Iris pigment epithelial cell (primary cell): ENCODE data around the gene SDHAF2.
"Not testable (repeated sequence)": the region's sequence is repeated elsewhere in the genome, so short reads cannot be mapped to it uniquely, and the experiment has no call there.

Experiments
- DNase-seq: peaks from one replicate; pipeline ENCODE4 v3.0.0-alpha.2; 2011; ENCODE audit warnings: low read depth

Gene SDHAF2

DNA sequence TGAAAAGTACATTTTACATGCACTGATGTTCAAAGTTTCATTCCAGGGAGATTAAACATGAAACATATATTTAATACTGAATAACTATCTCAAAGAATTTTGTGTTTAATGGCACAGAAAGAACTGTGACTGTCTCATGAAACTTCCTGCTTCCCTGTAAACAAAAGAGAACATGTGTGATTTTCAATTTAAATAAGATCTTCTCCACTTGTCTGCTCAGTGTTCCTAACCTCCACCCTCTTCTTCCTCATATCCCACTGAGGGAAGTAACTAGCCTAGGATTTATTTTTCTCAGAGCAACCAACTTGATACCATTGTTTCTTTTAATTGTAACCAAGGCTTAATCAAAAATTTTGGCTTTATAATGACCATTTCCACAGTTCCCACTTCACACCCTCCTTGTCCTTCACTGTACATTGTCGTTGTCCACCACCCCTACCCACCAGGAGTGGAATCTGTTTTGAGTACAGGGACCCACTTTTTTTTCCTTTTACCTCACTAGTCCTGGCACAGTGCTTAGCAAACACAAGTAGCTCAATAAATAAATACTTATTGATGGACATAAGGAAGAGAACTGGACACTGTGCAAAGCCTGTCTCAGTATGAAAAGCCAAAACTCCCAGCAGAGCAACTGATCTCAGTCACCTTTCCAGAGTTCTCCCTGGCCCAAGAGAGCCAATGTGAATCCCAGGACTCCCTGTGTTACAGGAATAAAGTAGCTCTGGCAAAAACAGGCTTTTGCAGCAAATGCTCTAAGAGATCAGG is 4.4 kb upstream of the SDHAF2 start:
- no peak for DNase-seq

- DNase-seq = peak; percentile 47
Measured at GRCh38 chr11:61429346-61429690, 606 bp upstream of the SDHAF2 start.

GRCh38 chr11:61430839-61431238 is 915 bp downstream of the SDHAF2 start:
- not testable (repeated sequence) for DNase-seq

GRCh38 chr11:61437496-61437895 is 7.6 kb downstream of the SDHAF2 start:
- DNase-seq = no peak

GRCh38 chr11:61439615-61440014 is 9.7 kb downstream of the SDHAF2 start:
- DNase-seq = no peak

DNA sequence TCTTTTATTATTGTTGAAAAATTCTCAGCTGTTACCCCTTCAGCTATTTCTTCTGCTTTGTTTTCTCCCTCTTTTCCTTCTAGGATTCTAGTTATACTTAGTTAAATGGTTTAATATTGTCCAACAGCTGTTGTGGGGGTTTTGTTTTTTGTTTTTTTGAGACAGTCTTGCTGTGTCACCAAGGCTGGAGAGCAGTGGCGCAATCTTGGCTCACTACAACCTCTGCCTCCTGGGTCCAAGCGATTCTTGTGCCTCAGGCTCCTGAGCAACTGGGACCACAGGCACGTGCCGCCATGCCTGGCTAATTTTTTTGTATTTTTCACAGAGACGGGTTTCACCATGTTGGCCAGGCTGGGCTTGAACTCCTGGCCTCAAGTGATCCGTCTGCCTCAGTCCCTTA is 12.7 kb downstream of the SDHAF2 start:
- DNase-seq = no peak

GRCh38 chr11:61445516-61445915 is 15.6 kb downstream of the SDHAF2 start:
- no peak for DNase-seq

DNA sequence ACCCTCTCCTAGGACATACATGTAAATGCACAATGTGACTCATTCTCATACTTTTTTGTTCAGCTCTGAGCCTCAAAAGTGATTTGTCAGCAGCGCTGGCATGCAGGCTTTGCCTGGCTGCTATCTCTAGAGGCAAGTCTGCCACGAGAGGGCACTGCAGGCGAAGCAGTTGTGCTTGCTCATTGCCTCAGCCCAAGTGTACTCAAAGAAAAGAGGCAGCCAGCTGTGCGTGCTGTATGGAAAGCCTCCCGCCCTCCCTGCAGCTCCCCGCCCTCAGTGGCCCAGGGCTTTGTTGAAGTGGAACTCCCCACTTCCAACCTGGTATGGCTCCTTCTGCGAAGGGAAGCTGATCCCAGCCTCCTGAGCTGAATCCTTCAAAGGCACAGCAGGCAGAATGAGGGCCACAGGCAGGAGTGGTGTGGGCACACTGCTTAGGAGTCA is 16.3 kb downstream of the SDHAF2 start:
- DNase-seq = peak; percentile 97

- DNase-seq = no peak
Measured at GRCh38 chr11:61447601-61448551, 18.0 kb downstream of the SDHAF2 start.

DNA sequence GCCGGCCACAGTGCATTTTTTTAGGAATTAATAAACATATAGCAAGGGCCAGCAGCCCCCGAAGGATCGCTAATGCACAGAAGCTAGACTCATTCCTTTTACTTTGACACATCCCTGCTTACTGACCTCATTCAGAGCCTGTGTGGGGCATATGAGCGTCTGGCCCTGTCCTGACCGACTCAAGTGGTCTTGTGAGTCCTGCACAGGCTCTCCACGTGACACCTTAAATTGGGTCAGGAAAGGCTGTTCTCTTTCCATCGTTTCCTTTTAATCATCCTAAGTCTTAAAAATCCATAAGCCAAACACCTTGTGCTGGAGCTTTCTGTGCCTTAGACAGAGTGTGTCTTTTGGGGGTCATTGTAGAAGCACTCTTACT is 18.6 kb downstream of the SDHAF2 start:
- no peak for DNase-seq

- no peak for DNase-seq
Measured at GRCh38 chr11:61452825-61453224, 22.9 kb downstream of the SDHAF2 start.

DNA sequence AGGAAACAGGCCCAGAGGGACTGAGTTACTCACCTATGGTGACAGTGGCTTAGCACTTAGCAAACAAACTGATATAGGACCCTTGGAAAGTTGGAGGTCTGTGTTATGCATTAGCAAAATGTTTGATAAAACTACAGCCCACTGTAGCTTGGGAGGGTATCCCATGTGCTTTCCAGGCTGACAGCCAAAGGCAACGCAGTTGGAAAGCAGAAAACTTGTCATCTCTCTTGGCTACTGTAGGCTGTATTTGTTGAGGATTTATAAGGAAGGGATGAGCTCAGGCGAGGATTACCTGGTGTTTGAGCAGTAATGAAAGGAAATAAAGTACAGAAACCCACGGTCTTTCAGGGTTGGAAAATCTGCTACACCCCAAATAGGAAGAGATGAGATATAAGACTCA is 23.8 kb downstream of the SDHAF2 start:
- no peak for DNase-seq

- no peak for DNase-seq
Measured at GRCh38 chr11:61454520-61454919, 24.6 kb downstream of the SDHAF2 start.

GRCh38 chr11:61460474-61460881 is 30.6 kb downstream of the SDHAF2 start:
- no peak for DNase-seq

- DNase-seq = no peak
Measured at GRCh38 chr11:61460986-61461385, 31.1 kb downstream of the SDHAF2 start.

- DNase-seq = not testable (repeated sequence)
Measured at GRCh38 chr11:61467602-61468001, 37.7 kb downstream of the SDHAF2 start.

- no peak for DNase-seq
Measured at GRCh38 chr11:61468002-61468401, 38.1 kb downstream of the SDHAF2 start.

GRCh38 chr11:61472282-61472681 is 42.4 kb downstream of the SDHAF2 start:
- no peak for DNase-seq

DNA sequence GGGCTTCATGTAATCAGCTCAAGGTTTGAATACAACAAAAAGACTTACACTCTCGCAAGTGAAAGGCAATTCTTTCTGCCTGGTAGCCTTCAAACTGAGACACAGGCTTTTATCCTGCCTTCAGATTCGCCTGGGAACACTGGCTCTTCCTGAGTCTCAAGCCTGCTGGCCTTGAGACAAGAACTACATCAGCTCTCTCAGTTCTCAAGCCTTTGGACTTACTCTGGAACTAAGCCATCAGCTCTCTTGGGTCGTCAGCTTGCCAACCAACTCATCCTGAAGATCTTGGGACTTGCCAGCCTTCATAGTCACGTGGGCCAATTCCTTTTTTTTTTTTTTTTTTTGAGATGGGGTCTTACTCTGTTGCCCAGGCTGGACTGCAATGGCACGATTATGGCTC is 42.9 kb downstream of the SDHAF2 start:
- DNase-seq = peak; percentile 46

DNA sequence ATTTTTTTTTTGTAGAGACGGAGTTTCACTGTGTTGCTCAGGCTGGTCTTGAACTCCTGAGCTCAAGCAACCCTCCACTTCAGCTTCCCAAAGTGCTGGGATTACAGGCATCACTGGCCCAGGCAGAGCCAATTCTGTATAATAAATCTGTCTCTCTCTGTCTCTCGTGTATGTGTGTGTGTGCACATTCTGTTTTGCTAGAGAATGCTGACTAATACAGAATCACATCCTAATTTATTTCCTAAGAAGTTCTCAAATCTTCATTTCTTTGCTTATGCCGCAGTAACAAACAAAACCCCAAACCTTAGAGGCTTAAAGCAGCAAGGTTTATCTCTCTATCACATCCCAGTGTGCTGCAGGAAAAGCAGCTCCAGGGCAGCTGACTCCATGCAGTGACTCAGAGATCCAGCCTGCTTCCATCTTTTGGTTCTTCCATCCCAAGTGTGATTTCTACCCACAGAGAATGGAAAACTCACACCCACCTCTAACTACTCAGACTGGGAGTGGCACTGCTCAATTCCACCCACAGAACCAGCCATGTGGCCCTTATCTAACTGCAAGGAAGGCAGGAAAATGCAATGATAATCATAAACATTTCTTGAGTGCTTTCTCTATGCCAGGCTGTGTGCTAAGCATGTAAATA is 43.6 kb downstream of the SDHAF2 start:
- DNase-seq = peak; percentile 31

- no peak for DNase-seq
Measured at GRCh38 chr11:61474013-61474643, 44.2 kb downstream of the SDHAF2 start.

DNA sequence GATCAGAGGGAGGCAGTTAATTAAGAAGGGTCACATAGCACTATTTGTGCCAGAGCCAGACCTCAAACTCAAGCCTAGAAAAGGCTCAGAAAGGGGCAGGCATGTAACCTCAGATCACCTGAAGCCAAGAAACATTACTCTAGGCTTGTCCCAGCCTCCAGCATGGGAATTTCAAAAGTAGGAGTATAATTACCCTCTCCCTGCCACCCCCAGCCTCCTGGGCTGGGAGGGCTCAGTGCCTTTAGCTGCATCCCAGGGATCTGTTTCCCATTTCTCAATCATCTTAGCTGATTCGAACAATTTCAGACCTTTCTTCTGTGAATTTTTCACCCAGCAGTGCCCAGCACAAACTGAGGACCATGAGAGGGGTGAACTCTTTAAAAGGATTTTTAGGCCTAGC is 45.5 kb downstream of the SDHAF2 start:
- DNase-seq = no peak
